Measurements from ENCODE around the gene NOTCH1.
A peak's percentile ranks its signal among the peaks of the same experiment; 100 is the strongest.

DNA sequence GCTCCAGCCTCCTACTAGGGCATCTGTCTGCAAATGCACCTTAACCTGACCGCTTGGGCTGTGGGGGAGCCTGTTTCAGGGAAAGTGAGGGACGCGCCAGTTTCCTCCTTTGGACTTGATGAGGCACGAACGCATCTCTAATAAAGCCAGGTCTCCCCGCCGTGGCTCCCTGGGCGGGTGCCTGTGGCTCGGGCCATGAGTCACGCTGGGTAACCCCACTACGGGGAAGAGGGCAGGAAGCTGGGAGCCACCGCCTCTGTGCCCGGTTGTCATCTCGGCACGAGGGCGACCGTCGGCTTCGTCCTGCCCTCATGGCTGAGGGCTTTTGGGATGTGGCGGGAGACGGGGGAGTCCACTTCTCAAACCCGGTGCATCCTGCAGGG, 12.1 kb downstream of the NOTCH1 start:
- TF ChIP-seq, protein P1, sequence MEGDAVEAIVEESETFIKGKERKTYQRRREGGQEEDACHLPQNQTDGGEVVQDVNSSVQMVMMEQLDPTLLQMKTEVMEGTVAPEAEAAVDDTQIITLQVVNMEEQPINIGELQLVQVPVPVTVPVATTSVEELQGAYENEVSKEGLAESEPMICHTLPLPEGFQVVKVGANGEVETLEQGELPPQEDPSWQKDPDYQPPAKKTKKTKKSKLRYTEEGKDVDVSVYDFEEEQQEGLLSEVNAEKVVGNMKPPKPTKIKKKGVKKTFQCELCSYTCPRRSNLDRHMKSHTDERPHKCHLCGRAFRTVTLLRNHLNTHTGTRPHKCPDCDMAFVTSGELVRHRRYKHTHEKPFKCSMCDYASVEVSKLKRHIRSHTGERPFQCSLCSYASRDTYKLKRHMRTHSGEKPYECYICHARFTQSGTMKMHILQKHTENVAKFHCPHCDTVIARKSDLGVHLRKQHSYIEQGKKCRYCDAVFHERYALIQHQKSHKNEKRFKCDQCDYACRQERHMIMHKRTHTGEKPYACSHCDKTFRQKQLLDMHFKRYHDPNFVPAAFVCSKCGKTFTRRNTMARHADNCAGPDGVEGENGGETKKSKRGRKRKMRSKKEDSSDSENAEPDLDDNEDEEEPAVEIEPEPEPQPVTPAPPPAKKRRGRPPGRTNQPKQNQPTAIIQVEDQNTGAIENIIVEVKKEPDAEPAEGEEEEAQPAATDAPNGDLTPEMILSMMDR (IDR thresholded peaks at IDR 0.05) = no peak
- TF ChIP-seq POLR2A (IDR thresholded peaks at IDR 0.05) (no peak), POLR2AphosphoS5 (IDR thresholded peaks at IDR 0.05) (peak in 1 of 3 donors; percentile 44)
